ENCODE data around the gene ERP27.

DNA sequence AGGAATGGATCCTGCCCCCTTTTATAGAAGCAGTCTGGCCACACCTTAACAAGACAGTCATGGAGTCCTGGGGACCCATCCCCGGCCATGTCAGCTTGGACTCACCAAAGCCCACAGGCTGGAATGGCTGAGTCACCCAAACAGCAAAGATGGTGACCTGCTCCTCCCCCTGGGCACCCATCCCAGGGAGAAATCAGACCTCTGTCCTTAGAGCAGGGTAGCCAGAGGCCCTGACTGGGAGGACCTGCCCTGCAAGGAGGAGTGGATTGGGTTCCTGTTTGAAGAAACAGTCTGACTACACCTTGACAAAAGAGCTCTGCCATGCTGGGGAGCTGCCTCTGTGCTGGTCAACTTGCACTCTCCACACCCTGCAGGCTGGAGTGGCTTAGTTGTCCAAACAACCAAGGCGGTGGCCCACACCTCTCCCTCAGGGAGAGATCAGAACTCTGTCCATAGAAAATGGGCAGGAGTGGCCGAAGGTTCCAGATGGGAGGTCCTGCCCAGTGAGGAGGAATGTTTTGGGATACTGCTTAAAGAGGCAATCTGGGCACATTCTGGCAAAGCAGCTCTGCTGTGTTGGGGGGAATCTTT, 69.3 kb downstream of the ERP27 start:
- TF ChIP-seq POLR2A (IDR thresholded peaks at IDR 0.05): no peak
- TF ChIP-seq, protein P1, sequence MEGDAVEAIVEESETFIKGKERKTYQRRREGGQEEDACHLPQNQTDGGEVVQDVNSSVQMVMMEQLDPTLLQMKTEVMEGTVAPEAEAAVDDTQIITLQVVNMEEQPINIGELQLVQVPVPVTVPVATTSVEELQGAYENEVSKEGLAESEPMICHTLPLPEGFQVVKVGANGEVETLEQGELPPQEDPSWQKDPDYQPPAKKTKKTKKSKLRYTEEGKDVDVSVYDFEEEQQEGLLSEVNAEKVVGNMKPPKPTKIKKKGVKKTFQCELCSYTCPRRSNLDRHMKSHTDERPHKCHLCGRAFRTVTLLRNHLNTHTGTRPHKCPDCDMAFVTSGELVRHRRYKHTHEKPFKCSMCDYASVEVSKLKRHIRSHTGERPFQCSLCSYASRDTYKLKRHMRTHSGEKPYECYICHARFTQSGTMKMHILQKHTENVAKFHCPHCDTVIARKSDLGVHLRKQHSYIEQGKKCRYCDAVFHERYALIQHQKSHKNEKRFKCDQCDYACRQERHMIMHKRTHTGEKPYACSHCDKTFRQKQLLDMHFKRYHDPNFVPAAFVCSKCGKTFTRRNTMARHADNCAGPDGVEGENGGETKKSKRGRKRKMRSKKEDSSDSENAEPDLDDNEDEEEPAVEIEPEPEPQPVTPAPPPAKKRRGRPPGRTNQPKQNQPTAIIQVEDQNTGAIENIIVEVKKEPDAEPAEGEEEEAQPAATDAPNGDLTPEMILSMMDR (IDR thresholded peaks at IDR 0.05): no peak

All from thyroid gland (tissue), 4 donors.